ENCODE results near the gene IL24. TPM values are rescaled to one million over a fixed set of nuclear protein-coding genes. Genes with fewer than 3 reads are reported as not detected.

The IL24 gene
- total and polyA plus RNA-seq, 2 donors (not counting 1 experiment from before 2014, with no cell fraction given) = not detected

DNA sequence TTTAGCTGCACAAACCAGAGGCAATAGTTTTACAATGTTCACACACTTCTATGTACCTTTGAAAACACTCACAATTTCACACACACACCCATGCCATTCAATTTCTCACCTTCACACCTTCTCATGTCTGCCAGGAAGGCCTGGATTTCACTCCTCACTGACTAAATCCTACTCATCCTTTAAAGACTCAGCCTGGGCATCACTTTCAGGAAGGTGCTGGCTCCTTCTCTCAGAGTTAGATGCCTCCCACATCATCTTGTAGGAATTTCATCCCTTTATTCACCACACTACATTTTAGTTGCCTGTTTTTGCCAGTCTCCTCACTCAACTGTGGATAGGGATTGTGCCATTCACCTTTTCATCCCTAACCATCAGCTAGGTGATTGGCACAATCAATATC, 29.5 kb upstream of the IL24 start:
- Mint-ChIP-seq H3K4me1 (peaks cover 7% of the 10 kb centered on the region), H3K27ac (no peak overlapping the region), H3K27me3 (peaks cover 4% of the 10 kb centered on the region), H3K9me3 (ENCODE audit: insufficient read depth) (no peaks in the 10 kb centered on the region), H3K4me3 (no peak overlapping the region)
- ChIA-PET POLR2A (no interaction called here), CTCF (interaction anchor here (0.6 to 2.8 kb wide), 10 partner anchors 10 to 114 kb away, joined by 3 to 12 read pairs (median 4); no protein-coding TSS in a partner anchor)
- intact Hi-C loops (cut with micrococcal nuclease) = no loop called here
- Histone ChIP-seq H3K9me3 (ENCODE audit: control extremely low read depth in 1 of 3, control insufficient read depth in 2 of 3, insufficient read depth in 1 of 3, low read length in 2 of 3) (no peaks in the 10 kb centered on the region), H3K4me1 (ENCODE audit: control insufficient read depth in 2 of 2, insufficient read depth in 2 of 2, low read length in 2 of 2) (no peaks in the 10 kb centered on the region), H3K4me2 (replicated peaks; ENCODE audit: low read depth, low read length, poor library complexity, severe bottlenecking) (no peak overlapping the region), H3K36me3 (replicated peaks in 1 of 2; ENCODE audit: control extremely low read depth in 1 of 2, control insufficient read depth in 1 of 2, extremely low read depth in 1 of 2, insufficient read depth in 2 of 2, low read length in 1 of 2) (no peaks in the 10 kb centered on the region), H3K9ac (ENCODE audit: low read length) (no peak overlapping the region), H3K27me3 (replicated peaks in 1 of 4; ENCODE audit: control extremely low read depth in 1 of 4, control insufficient read depth in 3 of 4, insufficient read depth in 4 of 4, low read length in 3 of 4) (no peaks in the 10 kb centered on the region), H3K27ac (ENCODE audit: low read length in 2 of 2) (no peak overlapping the region), H3K79me2 (ENCODE audit: control insufficient read depth, insufficient read depth, low read length) (no peaks in the 10 kb centered on the region), H4K20me1 (ENCODE audit: control insufficient read depth, insufficient read depth, low read length, poor library complexity, severe bottlenecking) (no peaks in the 10 kb centered on the region), H3K4me3 (ENCODE audit: control extremely low read depth in 1 of 5, extremely low read depth in 1 of 5, insufficient read depth in 1 of 5, low read depth in 2 of 5, low read length in 4 of 5) (no peak overlapping the region), H2AFZ (ENCODE audit: insufficient read depth, low read depth, low read length, poor library complexity, severe bottlenecking) (no peak overlapping the region)
- no peak for TF ChIP-seq EZH2 (IDR thresholded peaks at IDR 0.05; ENCODE audit: borderline replicate concordance, insufficient read depth, low read depth, low read length, poor library complexity, severe bottlenecking)
- TF ChIP-seq, protein P1, sequence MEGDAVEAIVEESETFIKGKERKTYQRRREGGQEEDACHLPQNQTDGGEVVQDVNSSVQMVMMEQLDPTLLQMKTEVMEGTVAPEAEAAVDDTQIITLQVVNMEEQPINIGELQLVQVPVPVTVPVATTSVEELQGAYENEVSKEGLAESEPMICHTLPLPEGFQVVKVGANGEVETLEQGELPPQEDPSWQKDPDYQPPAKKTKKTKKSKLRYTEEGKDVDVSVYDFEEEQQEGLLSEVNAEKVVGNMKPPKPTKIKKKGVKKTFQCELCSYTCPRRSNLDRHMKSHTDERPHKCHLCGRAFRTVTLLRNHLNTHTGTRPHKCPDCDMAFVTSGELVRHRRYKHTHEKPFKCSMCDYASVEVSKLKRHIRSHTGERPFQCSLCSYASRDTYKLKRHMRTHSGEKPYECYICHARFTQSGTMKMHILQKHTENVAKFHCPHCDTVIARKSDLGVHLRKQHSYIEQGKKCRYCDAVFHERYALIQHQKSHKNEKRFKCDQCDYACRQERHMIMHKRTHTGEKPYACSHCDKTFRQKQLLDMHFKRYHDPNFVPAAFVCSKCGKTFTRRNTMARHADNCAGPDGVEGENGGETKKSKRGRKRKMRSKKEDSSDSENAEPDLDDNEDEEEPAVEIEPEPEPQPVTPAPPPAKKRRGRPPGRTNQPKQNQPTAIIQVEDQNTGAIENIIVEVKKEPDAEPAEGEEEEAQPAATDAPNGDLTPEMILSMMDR (IDR thresholded peaks at IDR 0.05) = no peak
- ATAC-seq (ENCODE audit: low read depth) (no peak), DNase-seq (no peak)

DNA sequence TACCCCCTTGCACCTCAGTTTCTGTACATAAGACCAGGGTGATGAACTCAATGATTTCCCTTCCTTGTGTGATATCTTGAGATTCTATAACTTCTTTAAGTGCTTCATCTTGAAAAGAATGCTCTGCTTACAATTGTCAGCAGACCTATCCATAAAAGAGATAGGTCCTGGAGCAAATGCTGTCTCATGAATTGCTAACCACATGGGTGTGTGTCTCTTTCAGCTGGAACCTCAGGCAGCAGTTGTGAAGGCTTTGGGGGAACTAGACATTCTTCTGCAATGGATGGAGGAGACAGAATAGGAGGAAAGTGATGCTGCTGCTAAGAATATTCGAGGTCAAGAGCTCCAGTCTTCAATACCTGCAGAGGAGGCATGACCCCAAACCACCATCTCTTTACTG, 29.0 kb upstream of the IL24 start:
- WGBS (ENCODE audit: insufficient coverage) = no CpG with 5 or more reads among the region's 1 CpG
- H3K9me3 Mint-ChIP-seq (ENCODE audit: insufficient read depth) = no peaks in the 10 kb centered on the region

More for the DNA sequence above, 29.0 kb upstream of the IL24 start:
- no peak for TF ChIP-seq EZH2 (IDR thresholded peaks at IDR 0.05; ENCODE audit: borderline replicate concordance, insufficient read depth, low read depth, low read length, poor library complexity, severe bottlenecking)
- TF ChIP-seq, protein P1 (IDR thresholded peaks at IDR 0.05) = no peak
- ChIA-PET POLR2A (no interaction called here), CTCF (interaction anchor here (1.1 to 2.8 kb wide), 5 partner anchors 11 to 67 kb away, joined by 3 to 12 read pairs (median 8); no protein-coding TSS in a partner anchor)
- Histone ChIP-seq H3K4me2 (replicated peaks; ENCODE audit: low read depth, low read length, poor library complexity, severe bottlenecking) (no peak overlapping the region), H3K4me3 (ENCODE audit: control extremely low read depth in 1 of 5, extremely low read depth in 1 of 5, insufficient read depth in 1 of 5, low read depth in 2 of 5, low read length in 4 of 5) (no peak overlapping the region), H3K27ac (ENCODE audit: low read length in 2 of 2) (no peak overlapping the region), H2AFZ (ENCODE audit: insufficient read depth, low read depth, low read length, poor library complexity, severe bottlenecking) (no peak overlapping the region), H3K4me1 (ENCODE audit: control insufficient read depth in 2 of 2, insufficient read depth in 2 of 2, low read length in 2 of 2) (no peaks in the 10 kb centered on the region), H3K9me3 (ENCODE audit: control extremely low read depth in 1 of 3, control insufficient read depth in 2 of 3, insufficient read depth in 1 of 3, low read length in 2 of 3) (no peaks in the 10 kb centered on the region), H3K79me2 (ENCODE audit: control insufficient read depth, insufficient read depth, low read length) (no peaks in the 10 kb centered on the region), H3K36me3 (replicated peaks in 1 of 2; ENCODE audit: control extremely low read depth in 1 of 2, control insufficient read depth in 1 of 2, extremely low read depth in 1 of 2, insufficient read depth in 2 of 2, low read length in 1 of 2) (no peaks in the 10 kb centered on the region), H3K9ac (ENCODE audit: low read length) (no peak overlapping the region), H4K20me1 (ENCODE audit: control insufficient read depth, insufficient read depth, low read length, poor library complexity, severe bottlenecking) (no peaks in the 10 kb centered on the region), H3K27me3 (replicated peaks in 1 of 4; ENCODE audit: control extremely low read depth in 1 of 4, control insufficient read depth in 3 of 4, insufficient read depth in 4 of 4, low read length in 3 of 4) (no peaks in the 10 kb centered on the region)
- no peak overlapping the region for H3K27ac Mint-ChIP-seq
- ATAC-seq (ENCODE audit: low read depth) = no peak
- peaks cover 3% of the 10 kb centered on the region for H3K27me3 Mint-ChIP-seq
- DNase-seq = no peak
- H3K4me3 Mint-ChIP-seq = no peak overlapping the region
- H3K4me1 Mint-ChIP-seq = peaks cover 7% of the 10 kb centered on the region
- intact Hi-C loops (cut with micrococcal nuclease) = no loop called here
